SIG-M5 (cell line): ENCODE data around the gene BCS1L.

Source experiments
- DNase-seq: peaks from one replicate; lab custom pipeline; 2025; lab: John Stamatoyannopoulos, UW

The BCS1L gene

DNA sequence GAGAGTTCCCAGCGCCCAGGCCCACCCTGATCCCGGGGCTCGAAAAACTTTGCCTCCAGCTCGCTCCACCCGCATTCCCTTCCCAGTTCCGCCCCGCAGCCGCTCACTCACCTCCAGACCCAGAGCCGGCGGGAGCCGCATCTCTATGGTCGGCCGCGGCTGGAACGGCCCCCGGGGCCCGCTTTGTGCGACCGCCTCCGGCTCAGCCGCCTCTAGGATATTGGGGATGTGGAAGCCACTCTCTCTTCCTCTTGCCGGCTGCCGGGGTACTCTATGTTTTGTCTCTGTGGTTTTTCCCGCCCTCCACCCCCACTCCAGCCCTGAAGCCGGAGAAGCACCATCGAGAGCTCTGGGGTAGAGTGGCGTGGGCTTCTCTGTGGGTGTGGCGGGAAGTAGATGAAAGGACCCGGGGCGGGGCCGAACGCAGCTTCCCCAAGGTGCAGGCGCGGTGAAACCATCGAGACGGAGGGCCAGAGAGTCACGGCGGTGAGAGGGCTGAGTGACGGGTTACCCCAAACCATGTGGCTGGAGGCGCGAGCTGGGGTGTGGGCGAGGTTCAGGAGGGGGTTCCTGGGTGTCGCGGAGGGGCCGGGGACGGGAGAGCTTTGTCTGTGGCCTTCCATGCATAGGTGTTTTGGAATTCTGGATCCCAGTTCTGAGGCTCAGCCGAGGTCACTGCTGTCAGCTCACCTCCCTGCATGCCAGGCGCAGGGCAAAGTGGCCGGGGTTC, at the start of gene BCS1L, which contains the start of gene ZNF142:
TSS of gene BCS1L (plus strand) at position 426 of the 730 bp plus-strand sequence. CDS start 1,305 bp downstream, outside the sequence.
TSS of gene ZNF142 (minus strand) at position 366 of the 730 bp plus-strand sequence. CDS start 3,194 bp downstream, outside the sequence.
- peak; percentile 86 for DNase-seq

- DNase-seq = no peak
These were observed 43.6 kb upstream of the BCS1L start for GRCh38 chr2:218615868-218616315.

DNA sequence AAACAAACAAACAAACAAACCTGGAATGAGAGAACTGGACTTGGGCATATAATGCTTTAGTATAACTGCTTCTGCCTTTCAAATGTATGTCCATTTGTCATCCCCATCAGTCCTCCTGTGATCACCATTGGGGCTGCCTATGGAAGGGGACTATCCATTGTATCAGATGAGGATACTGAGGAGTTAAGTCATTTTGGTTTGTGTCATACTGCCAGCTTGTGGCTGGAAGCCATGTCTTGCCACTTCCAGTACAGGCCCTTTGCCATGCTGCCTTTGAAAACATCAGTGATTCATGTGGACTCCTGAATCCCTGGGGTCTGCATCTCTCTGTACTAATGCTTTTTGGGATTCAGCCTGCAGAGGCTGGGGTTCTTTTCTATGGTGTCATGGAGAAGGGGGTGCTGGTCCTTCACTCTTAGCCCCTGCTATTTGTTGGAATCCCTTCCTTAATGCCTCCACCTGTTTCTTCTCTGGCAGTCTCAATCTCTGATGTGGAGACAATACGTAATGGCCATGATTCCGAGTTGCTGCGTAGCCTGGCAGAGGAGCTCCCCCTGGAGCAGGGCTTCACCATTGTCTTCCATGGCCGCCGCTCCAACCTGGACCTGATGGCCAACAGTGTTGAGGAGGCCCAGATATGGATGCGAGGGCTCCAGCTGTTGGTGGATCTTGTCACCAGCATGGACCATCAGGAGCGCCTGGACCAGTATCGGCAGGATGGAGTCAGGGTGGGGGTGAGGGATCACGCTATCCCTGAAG, 41.2 kb upstream of the BCS1L start:
- DNase-seq = no peak

GRCh38 chr2:218621007-218621406, 38.5 kb upstream of the BCS1L start:
- DNase-seq = no peak

- DNase-seq = no peak
These were observed 36.7 kb upstream of the BCS1L start for GRCh38 chr2:218622606-218623365.

GRCh38 chr2:218623366-218623705, 36.1 kb upstream of the BCS1L start:
- no peak for DNase-seq

GRCh38 chr2:218626369-218626768, 33.1 kb upstream of the BCS1L start:
- no peak for DNase-seq

- DNase-seq = no peak
These were observed 31.5 kb upstream of the BCS1L start for GRCh38 chr2:218627939-218628338.

DNA sequence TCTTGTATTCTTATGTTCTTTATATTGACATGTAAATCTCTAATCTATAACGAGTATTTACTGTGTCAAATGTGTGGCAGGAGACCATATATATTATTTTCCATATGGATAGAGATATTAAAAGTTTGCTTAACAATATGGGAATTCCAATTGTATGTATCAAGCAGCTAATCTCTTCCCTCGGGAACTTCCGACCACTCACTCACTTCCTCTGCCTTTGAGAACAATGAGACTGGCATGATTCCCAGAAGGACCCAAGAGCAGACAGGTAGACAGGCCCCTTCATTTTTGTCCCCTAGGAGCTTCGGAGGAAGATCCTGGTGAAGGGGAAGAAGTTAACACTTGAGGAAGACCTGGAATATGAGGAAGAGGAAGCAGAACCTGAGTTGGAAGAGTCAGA, 27.6 kb upstream of the BCS1L start:
- DNase-seq = no peak

- DNase-seq = no peak
These were observed 23.8 kb upstream of the BCS1L start for GRCh38 chr2:218635719-218636118.

DNA sequence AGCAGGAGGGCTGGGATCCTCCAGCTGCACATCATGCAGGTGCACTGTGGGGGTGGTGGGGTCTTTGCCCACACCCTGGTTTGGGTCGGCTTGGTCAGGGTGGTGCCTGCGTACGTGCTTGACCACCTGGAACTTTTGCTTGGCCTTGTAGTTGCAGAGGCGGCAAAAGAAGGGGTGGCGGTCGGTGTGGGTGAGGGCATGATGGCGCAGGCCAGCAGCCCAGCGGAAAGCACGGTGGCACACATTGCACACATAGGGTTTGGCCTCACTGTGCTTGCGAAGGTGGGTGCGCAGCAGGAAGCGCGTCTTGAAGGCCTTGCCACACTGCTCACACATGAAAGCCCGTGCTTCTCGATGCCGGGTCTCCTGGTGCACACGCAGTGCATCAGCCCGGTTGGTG, 21.1 kb upstream of the BCS1L start:
- DNase-seq = no peak

DNA sequence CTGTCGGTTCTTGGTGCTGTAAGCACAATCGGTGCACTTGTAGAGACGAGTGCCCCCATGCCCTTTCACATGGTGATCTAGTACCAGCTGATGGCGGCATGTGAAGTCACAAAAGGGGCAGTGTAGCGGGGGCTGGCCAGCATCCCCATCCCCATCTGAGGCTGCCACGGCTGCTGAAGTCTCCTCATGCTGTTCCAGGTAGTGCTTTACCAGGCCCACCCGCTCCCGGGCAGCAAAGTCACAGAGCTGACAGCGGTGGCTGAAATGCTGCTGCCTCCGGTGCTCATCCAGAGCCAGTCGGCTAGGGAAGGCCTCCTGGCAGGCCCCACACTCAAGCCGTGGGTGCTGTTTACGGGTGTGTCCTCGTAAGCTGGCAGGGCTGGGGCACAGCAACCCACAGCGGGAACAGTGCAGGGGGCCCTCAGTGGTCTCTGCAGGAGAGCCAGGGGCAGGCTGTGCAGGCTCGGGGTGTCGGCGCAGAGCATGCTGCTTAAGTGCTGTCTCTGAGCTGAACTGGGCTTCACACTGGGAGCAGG, 17.3 kb upstream of the BCS1L start:
- no peak for DNase-seq

- DNase-seq = no peak
These were observed 16.7 kb upstream of the BCS1L start for GRCh38 chr2:218642786-218643185.

DNA sequence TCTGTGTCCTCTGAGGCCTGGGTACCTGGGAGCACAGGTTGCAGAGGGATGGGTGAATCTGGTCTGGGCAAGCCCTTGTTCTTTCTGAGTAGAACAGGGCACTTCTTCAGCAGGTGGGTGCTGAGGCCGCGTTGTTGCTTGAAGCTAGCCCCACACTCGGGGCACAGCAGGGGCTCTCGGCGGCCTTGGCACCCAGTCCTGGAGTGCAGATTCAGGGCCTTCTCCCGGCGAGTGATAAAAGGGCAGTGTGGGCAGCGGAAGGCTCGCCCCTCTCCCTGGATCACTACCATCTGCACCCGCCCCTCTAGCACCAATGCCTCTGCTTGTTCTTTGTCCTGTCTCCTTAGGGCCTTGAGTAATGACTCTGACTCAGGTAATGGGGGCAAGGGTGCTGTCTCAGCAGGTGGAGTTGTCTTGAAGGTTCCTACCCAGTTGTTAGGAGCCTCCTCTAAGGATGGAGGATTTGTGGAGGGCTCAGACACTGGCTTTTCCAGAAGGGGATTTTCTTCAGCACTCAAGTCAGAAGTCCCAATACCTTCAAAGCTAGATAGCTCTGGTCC, 15.7 kb upstream of the BCS1L start:
- DNase-seq = no peak

DNA sequence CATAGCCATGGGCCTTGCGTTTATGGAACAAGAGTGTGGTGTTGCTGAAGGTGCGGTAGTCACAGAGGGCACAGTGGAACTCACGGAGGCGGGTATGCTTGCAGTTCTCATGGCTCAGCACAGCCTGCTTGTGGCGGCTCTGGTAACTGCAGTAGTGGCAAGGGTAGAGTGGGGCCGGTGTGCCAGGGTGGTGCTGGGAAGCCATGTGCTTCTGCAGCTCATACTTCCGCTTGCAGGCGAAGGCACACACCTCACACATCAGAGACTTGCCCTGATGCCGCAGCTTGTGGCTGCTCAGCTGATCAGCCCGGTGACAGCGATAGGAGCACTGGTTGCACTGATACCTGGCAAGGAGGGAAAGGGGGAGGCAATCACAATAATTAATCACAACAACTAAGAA, 14.8 kb upstream of the BCS1L start:
- DNase-seq = no peak

- no peak for DNase-seq
These were observed 14.4 kb upstream of the BCS1L start for GRCh38 chr2:218645126-218645525.

- DNase-seq = no peak
These were observed 11.2 kb upstream of the BCS1L start for GRCh38 chr2:218648088-218648786.

- no peak for DNase-seq
These were observed 10.7 kb upstream of the BCS1L start for GRCh38 chr2:218648787-218649100.

GRCh38 chr2:218655751-218656150, 3.7 kb upstream of the BCS1L start:
- no peak for DNase-seq

- no peak for DNase-seq
These were observed 719 bp upstream of the BCS1L start for GRCh38 chr2:218658671-218659257.

- no peak for DNase-seq
These were observed 490 bp downstream of the BCS1L start for GRCh38 chr2:218659988-218660358.
